KBM-7 (cell line): ENCODE results near the gene METTL16.

ENCODE experiments used
- DNase-seq: peaks from one replicate; pipeline ENCODE4 v3.0.0-alpha.2; 2015
- in situ Hi-C: fragments of 300-500 bp; cut with MboI; formaldehyde crosslinking; loops from 2 replicates; pipeline ENCODE4 v1.14.3; 2020; ENCODE audit warnings: low sequenced_read_pairs, low pct_unique_long_range_greater_than_20kb, mixed read lengths

The METTL16 gene

DNA sequence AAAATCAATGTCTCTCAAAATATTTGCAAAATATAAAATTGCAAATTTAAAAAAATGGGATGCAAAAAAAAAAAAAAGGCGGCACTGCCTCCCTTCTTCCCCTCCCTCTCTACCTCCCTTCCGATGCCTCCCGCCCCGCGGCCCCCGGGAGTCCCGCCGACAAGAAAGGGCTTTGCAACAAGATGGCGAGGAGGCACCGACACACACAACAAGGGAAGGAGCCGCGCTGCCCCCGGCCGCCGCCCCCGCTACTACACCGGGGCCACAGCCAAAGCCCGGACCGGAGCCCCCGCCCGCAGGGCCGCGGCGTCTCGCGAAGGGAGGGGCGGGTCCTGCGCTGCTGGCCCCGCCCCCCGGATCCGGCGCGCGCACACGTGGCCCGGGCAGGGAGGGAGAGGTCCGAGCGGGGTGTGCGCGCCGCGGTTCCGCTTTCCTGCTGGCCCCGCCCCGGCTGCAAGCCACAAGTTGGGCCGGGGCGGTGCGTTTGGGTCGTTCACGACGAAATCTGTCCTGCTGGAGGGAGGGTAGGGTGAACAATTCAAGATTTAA lies 110.7 kb downstream of the METTL16 start, which contains the start of gene MNT:
MNT (minus strand) TSS at position 184 of the 549 bp plus-strand sequence. CDS start 348 bp downstream, outside the sequence.
- DNase-seq: peak; percentile 96
- in situ Hi-C loops: no loop called here

DNA sequence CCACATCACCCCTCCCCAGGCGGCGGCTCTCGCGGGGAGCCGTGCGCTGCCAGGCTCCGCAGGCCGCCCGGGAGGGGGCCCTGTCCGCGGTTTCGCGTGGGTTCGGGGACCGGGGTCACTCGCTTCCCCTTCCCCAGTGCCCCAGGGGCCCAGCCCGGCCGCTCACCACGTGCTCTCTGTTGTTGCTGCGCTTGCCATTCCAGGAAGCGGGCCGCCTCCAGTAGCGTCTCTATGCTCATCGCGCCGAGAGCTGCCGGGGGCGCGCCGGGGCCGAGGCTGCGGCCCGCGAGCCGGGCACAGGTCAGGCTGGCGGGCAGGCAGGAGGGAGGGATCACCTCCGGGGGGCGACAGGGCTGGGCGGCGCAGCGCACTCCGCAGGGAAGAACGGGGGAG lies 111.2 kb downstream of the METTL16 start:
- in situ Hi-C loops: no loop called here
- peak; percentile 56 for DNase-seq

DNA sequence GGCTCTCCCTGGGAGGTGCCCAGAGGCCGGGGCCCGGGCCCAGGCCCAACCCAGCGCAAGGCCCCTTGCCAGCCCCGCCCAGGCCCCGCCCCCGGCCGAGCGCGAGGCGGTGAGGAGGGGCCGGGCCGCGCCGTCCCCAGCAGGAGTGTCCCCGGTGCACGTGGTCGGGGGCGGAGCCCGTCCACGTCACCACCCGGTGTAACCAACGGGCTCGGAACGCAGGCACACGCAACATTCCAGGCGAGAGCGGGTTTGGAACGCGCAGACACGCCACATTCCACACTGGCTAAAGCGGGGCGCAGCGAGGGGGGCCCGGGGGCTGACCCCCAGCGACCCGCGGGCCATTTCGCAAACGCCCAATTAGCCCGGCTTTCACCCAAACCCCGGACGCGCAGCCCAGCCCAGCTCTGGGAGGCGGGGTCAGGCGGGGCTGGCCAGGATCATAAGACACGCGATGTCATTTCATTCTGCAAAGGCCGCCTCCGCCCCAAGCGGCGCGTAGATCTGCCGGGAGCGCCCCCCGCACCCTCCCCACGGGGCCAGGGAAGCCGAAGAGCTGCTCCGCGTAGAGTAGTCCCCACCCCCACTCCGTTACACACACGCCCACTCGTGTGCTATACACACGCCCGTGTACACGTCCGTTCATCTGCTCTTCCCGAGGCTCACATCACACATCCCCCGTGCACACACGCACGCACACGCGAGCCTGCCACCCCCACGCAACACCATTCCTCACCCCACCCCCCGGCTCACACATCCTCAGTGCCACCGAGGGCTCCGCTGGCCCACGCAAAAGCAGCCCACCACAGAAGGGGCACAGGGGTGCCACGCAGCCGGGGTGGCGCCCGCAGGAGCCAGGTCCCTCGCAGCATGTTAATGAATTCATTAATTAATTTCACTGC lies 111.9 kb downstream of the METTL16 start:
- DNase-seq: peak; percentile 94
- in situ Hi-C loops: no loop called here

DNA sequence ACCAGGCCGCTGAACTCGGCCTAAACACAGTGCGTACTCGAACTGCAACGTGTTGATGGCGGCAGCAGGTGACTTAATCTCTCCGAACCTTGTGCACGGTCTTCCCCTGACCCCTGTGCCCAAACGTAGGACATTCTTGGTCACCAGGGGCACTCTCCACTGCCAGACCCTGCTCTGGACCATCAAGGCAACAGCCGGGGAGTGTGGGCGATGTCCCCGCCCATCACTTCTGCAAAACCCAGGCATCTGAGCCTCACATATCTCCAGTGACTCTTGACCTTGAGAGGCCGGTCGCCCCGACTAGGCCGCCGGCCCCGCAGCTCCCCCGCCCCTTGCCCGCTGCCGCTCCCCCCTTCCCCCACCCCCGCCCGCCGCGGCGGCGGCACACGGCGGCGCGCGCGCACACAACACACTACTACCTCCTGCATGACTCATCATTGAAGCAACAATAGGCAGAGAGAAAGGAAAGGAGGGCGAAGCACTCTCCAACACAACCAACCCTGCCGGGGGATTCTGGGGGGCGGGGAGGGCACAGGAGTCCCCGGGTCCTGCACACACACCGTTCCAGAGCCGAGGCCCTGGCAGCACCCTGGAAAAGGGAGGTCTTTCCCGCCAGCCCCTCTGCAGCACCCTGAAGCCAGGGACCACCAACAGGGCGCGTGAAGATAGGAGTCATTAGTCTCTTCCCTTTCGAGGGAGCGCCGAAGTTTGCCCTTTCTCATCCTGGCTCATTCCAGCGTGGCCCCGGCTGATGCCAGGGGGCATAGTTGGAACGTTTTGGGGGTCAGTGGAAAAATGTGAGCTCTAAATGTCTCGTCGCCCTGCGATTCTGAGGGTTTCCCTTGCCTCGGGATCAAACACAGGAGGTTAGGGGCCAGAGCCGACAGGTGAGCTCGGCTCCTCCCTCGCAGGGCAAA lies 112.8 kb downstream of the METTL16 start:
- in situ Hi-C loops: no loop called here
- peak; percentile 49 for DNase-seq

DNA sequence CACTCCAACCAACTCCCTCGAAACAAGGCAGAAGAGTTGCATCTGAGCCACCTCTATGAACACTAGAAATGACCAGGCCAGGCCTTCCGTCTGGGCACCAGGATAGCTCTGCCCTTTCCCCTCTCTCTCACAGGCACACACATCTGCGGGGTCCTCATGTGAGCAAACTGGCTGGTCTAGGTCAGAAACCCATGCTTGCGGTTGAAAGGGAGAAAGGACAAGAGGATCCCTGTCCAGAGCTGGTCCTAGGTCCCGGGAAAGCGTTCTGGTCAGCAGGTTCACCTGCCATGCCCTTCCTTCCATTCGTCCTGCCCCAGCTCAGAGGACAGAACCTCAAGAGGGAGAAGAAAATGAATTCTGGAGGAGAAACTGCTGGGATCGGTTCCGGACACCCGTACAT lies 113.5 kb downstream of the METTL16 start:
- no peak for DNase-seq
- in situ Hi-C loops: no loop called here

DNA sequence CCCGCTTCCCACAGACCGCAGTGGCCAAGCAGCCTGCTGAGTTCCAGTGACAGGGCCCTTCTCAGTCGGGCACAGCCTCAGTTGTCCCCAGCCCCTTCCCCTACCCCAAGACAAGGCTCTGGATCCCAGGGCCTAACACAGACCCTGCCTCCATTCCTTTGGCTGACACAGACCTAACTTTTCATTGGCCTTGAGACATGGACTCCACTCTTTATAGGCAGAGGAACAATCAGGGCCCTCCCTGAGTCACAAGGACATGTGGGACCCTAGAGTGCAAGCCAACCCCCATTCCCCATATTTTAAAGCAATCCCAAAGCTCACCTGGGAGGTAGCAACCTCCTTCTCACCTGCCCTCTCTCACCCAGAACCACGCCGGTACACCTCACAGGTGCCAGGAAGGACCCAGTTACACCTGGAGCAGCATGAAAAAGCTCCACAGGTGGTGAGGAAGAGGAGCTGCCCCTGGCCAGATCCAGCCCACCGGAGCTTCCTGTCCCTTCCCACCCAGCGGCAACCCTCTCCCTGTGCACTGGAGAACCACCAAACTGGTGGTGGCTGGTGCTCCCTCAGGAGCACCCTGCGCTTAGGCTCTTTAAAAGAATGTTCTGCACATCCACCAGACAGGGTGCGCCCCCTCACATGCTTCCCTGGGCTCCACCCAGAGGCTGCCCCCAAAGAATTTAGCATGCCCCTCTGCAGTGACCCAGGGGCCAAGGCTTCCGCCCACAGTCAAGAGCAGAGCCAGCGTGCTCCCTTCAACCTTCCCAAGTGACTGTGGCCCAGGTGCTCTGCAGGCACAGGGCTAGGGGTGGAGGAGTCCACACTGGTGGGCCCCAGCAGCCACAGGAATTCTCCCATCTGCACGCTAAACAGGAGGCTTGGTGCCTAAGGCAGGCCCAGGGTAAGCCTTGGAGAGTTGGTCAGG lies 114.2 kb downstream of the METTL16 start:
- in situ Hi-C loops: no loop called here
- no peak for DNase-seq

DNA sequence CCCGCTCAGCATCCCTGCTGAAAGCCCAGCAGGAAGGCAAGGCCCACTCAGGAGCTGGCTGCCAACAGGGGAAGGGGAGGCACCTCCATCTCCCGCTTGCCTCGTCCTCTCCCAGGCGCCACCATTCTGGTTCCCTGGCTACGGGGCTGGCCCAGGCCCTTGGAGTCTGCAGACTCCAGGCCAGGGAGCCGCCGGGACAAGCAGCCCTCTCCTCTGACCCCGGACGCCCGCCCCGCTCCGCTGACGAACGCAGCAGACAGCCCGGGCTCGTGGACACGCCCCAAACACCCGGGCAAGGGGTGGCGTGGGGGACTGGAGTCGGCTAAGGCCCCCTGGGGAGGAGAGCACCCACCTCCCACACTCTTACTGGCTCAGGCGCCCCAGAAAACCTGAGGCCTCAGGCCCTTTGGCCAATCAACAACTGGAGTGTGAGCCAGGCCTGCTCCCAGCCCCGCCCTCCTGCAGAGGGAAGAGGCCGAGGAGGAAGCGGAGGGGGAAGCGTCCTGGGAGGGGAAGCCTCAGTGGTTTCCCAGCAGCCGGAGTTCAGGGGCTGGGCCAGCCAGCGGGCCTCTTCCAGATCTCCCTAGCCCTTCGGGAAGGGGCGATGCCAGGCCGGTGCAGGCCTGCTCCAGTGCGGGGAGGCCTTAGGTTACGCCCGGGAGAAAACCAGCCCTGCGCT lies 115.0 kb downstream of the METTL16 start:
- peak; percentile 95 for DNase-seq
- in situ Hi-C loops: no loop called here

DNA sequence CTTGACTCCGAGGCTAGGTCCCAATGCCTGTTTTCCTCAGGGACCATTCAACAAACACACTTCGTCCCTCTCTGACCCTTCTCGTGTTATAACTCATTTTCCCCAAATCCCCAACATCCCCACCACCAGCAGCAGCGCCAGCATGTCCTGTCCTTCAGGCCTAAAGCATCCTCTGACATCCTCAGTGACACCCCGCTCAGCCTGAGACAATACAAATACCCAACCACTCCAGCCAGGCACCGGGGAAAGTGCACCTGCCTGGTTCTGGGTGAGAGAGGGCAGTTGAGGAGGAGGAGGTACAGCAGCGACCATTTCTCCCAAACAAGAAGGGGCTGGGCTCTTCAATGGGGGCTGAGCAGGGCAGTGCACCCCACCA lies 115.5 kb downstream of the METTL16 start:
- in situ Hi-C loops: no loop called here
- no peak for DNase-seq

DNA sequence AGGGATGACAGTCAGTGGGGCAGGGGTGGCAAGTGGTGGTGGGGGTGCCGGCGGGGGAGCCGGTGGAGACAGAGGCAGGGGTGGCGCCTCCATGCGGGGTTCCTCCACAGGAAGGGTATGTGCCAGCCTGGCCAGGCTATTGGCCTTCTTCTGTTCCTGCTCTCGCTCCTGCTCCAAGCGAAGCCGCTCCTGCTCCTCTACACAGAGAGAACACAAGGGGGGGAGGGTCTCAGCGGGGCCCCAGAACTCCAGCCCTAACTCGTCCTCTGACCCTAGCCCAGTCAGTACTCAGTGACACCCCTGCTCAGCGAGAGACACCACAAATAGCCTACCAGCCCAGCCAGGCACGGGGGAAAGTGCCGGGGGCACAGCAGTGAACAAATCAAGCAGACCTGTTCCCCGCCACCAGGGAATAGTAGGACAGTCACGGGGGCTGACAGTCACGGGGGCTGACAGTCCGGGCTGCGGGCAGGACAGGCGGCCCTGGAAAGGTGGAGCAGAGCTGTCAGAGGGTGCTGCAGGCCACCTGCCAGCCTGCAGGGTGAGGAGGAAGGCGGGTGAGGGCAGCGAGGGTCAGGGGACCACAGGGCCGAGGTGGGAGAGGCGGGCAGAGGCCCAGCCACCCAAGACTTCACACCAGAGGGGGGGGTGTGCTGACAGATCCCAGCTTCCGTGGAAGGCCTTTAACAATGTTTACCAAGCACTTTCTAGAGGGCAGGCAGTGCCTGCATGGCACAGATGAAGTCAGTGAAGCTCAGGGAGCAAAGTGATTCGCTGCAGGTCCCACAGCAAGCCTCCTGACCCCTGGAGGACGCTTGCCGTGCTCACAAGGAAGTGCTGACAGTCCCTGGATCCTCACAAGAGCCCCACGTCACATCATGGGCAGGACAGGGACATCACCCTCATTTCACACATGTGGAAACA lies 116.2 kb downstream of the METTL16 start:
- in situ Hi-C loops: no loop called here
- DNase-seq: no peak

DNA sequence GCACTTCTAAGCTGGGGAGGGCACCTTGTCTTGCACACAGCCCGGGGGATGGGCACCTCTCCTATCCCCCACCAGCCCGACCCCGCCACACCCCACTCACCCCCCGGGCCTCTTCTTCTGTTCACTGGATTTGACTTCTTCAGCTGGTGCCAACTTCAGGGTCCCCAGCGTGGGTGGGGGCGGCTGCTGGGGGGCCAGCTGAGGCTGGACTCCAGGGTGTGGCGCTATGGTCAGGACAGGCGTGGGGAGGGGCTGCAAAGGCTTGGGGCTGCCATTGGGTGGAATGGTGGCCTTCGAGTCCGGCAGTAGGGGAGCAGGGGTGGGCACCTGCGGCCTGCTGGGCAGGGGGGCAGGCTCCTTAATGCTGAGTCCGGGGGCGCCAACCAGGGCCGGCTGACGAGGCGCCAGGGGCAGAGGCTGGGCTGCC lies 116.9 kb downstream of the METTL16 start:
- in situ Hi-C loops: no loop called here
- no peak for DNase-seq

DNA sequence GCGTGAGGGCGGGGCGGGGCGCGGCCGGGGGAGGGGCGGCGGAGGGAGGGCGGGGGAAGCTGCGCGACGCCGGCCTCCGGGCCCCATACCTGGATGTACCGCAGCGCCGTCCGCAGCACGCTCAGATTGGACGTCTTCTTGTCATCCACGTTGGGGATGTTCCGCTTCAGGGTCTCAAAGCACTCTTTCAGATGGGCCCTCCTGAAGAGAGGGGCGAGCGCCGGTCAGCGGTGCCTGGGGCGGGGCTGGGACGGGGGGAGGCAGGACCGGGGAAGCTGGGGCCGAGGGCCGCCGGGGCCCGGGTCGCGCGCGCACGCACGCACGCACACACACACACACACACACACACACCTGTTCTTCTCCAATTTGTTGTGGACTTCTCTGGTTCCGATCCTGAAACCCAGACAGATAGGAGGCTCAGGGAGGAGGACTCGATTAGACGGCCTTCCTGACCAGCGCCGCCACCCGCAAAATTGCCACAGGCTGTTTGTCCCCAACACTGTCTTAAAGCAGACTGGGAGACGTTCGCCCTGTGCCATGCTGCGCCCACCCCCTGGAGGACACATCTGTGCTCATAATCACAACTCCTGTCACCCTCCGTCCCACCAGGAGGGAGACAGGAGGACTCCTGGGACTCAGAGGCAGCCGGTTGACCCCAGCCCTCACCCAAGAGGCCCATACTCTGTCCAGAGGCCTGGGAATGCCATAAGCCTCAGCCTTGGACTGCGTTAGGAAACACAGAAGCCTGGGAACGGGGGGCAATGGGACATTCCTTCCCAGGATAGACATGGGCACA lies 117.5 kb downstream of the METTL16 start:
- no peak for DNase-seq
- in situ Hi-C loops: no loop called here

DNA sequence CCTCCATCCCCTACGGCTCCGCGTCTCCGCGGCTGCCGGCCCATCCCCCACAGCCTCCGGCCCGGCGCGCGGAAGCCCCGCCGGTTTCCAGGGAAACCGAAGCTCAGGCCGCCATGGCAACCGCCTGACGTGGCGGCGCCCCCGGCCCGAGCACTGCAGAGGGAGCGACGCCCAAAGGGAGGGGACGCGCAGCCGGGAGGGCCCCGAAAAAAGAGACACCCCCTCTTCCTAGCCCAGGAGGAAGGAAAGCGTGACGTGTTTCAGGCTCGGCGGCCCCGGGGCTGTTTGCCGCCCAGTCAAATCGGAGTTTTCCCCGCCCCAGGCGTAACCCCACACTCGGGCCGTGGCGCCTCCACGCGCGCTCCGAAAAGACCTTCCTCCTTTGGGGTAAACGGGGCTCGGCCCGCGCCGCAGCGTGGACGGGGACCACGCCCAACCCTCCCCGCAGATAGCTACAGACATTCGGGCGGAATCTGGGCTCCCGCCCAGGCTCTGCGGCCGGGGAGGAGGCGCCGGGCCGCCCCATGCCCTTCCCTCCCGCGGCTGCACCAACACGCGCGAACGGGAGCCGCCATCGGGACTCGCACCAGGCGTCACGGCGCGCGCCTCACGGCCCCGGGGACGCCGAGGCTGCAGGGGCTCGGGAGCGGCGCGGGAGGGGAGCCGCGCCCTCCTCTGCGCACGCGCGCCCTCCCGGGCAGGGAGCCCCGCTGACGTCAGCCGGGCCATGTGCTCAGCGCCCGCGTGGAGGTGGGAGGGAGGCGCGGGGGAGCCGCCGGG lies 118.3 kb downstream of the METTL16 start:
- peak; percentile 77 for DNase-seq
- in situ Hi-C loops: no loop called here

DNA sequence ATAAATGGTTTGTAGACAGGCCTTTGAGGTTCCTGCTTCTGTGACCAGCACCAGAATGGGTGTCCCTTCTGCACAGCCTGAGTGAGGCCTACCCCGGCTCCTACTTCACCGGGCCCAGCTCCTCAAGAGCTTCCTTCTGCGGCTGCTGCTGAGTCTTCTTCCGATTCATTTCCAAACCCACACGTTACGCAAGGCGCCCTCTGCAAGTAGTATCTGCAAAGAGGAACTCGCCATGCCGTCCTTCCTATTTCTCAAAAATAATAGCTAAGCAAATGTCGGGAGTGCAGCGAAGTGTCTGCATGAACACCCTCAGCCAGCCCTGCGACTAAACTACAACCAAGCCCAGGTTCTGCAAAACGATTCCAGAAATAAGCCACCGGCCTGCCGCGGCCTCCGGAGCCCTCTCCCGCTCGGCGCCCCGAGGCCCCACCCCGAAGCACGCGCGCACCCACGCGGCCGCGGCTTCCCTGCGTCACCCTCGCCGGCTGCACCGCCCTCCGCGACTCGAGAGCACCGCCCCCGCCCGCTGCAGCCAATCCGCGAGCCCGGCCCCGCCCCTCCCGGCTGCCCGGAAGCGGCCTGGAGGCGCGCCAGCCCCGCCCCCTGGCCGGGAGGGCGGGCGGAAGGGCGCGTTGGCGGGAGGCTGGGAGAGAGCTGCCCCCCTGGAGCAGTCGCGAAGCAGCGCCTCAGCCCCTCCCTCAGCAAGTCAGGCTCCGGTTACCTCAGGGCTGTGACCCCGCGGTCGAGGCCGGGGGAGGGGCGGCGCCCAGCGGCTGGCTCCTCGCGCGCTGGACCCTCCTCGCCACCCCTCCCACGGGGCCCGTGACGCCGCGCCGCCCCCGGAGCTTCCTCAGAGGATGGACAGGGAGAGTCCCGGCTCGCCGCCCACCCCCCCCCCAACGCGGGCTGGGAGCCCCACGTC lies 119.2 kb downstream of the METTL16 start:
- peak; percentile 91 for DNase-seq
- in situ Hi-C loops: no loop called here

DNA sequence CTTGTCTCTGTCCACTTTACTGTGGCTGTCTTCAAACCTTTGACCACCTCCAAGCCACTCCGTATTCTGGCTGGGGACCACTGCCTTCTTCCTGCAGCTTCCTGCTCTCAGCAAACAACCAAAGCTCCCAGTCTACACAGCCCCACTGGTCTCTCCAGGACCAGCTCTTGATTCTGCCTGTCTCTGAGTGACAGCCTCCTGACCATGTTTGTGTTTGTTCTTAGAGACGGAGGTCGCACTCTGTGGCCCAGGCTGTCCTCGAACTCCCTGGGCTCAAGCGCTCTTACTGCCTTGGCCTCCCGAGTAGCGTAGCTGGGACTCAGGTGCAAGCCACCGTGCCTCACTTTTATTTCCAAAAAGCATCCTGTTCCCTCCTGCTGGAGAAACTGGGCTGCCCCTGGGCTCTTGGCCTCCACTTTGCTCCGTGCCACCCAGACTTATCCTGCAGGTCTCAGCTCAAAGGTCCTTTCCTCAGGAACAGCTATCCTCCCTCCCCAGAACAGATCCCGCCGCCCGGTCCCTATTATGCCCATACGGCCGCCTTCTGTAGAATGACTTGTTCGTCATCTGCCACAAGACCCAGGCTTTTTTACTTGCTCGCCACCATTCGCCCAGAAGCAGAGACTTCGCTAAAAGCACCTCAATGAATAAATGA lies 120.0 kb downstream of the METTL16 start:
- no peak for DNase-seq
- in situ Hi-C loops: no loop called here
